GM11168 (cell line): ENCODE data around the gene TNRC6B.
"Not testable (repeated sequence)": the region's sequence is repeated elsewhere in the genome, so short reads cannot be mapped to it uniquely, and the experiment has no call there.

Experiments
- in situ Hi-C: fragments of 300-500 bp; cut with MboI; formaldehyde crosslinking; loops from one replicate; pipeline ENCODE4 v1.12.0; 2022; ENCODE audit warnings: low sequenced_read_pairs; ENCODE audit not compliant: unreplicated experiment

Gene TNRC6B

DNA sequence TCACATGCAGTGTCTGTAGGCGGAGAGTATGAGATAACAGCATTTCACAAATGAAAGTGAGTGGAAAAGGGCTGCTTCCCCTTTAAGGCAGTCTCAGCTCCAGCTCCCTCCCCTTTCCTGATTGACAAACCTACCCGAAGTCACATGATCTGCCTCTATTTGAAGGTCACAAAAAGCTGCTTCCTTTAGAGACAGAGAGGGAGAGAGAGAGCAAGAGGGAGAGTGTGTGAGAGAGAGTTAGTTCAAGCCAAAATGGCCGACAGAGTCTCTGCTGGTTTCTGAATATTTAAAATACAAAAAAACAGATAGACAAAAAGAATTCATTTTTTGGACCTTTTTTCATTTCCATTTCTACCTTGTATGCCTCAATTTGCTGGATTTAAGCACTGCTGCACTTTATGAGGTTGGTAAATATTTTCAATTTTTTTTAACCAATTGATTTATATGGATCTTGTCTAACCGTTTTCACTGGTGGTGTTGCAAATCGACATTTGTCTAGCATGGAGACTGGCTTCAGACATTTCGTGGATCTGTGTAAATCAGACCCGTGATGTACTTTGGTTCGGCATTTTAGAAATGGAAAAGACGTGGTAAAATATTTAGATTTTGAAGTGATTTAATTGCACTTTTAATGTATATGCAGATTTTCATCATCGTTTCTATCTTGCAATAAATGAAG lies at the start of gene TNRC6B:
TSS of gene TNRC6B (plus strand) at position 188 of the 679 bp plus-strand sequence. CDS start at position 399, 211 bp downstream.
- in situ Hi-C loops = no loop called here

DNA sequence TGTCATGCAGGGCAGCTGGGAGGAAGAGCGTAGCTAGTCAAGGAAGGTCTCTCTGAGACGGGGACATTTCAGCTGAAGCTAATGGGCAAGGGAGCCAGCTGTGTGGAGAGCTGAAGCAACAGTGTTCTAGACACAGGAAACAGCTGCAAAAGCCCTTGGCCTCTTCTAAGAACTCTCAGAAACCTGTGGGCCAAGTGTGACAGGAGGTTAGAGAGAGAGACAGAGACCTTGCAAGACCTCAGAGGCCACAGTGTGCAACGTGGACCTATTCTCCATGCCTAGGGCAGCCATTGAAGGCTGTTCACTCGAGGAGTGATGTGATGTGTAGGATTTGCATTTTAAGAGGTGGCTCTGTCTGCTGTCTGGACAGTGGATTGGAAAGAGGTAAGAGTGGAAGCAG lies 48.7 kb upstream of the TNRC6B start:
- in situ Hi-C loops = no loop called here

- in situ Hi-C loops = no loop called here
Measured at GRCh38 chr22:40137132-40137531, 40.6 kb upstream of the TNRC6B start.

- in situ Hi-C loops = no loop called here
Measured at GRCh38 chr22:40138866-40139265, 38.9 kb upstream of the TNRC6B start.

- in situ Hi-C loops = no loop called here
Measured at GRCh38 chr22:40147388-40148176, 30.1 kb upstream of the TNRC6B start.

DNA sequence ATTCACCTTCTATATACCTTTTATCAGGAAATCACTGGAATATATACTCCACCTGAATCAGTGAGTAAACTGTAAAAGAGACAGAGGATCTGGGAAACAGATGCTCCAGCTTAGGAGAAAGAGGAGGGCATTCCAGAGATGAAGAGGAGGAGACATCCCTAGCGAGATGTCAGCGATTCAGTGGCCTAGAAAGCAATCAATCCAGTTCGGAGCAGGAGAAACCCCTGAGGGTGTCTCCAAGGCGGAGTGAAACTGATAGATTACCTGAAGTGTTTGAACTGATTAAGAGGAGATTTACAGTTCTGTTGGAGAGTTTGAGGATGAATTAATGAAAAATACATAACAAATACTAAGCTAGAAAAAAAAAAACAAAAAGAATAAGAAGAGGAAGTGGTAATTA lies 24.5 kb upstream of the TNRC6B start:
- in situ Hi-C loops = no loop called here

GRCh38 chr22:40153705-40154104 lies 24.0 kb upstream of the TNRC6B start:
- in situ Hi-C loops = no loop called here

DNA sequence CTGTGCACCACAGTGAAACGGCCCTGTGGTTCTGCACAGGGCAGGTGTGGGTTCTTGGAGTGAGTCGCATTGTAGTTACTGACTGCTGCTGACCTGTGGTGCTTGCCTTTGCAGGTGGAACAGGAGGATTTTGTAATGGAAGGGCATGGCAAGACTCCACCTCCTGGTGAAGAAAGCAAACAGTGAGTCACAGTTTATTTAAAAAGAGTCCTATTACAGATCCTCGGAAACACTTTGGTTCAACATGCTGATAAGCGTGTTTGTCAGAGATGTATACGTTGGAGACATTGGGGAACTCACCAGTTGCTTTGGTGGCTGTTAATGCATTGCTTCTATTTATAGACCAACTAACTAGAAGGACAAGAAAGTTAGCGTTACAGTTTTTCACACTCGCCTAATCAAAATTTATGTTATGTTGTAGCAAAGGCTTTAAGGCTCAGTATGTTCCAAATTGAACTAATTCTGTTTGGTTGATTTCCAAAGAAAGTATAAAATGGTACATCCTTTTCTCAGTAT lies 21.7 kb upstream of the TNRC6B start:
- in situ Hi-C loops = no loop called here

DNA sequence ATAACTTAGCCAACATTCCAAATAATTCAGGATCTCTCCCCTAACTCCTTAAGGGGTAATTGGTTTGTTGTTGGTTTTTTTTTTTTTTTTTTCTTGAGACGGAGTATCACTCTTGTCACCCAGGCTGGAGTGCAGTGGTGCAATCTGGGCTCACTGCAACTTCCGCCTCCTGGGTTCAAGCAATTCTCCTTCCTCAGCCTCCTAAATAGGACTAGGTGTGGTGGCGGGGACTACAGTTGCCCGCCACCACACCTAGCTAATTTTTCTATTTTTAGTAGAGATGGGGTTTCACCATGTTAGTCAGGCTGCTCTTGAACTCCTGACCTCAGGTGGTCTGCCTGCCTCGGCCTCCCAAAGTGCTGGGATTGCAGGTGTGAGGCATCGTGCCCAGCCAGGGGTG lies 21.0 kb upstream of the TNRC6B start:
- in situ Hi-C loops = not testable (repeated sequence)

DNA sequence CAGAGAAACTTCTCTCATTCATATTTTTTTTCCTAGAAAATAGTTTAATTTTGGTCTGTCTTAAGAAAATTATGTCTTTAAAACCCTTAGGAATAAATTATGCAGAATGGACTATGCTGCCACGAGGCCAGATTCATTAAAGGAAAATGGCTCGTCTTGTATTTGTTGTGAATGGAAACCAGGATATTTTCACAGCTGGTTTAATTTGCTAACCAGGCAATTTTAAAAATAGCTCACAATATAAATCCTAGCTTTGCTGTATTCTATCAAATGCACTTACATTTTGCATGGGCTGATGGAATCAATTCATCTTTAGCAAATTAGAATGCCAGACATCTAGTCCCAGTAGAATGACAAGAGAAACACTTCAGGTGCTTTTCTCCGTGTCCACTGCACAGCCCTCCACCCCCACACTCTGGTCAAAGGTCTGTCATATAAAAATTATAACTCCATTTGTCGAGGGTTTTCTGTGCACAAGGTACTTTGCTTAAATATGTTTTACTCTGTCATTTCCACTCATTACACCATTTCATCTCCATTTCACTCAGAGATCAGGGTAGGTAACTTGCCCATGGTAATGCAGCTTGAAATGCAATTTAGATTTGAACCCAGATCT lies 20.3 kb upstream of the TNRC6B start:
- in situ Hi-C loops = no loop called here

GRCh38 chr22:40161194-40161593 lies 16.5 kb upstream of the TNRC6B start:
- in situ Hi-C loops = no loop called here

DNA sequence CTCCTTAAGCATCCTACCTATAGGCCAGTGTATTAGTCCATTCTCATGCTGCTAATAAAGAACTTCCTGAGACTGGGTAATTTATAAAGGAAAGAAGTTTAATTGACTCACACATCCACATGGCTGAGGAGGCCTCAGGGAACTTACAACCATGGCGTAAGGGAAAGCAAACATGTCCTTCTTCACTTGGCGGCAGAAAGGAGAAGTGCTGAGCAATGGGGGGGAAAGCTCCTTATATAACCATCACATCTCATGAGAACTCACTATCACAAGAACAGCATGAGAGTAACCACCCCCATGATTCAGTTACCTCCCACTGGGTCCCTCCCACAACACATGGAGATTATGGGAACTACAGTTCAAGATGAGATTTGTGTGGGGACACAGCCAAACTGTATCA lies 12.2 kb upstream of the TNRC6B start:
- in situ Hi-C loops = not testable (repeated sequence)

GRCh38 chr22:40175611-40176244 lies 2.0 kb upstream of the TNRC6B start:
- in situ Hi-C loops = no loop called here

GRCh38 chr22:40176921-40177737 lies 596 bp upstream of the TNRC6B start:
- in situ Hi-C loops = no loop called here

- in situ Hi-C loops = no loop called here
Measured at GRCh38 chr22:40178417-40179409, 988 bp downstream of the TNRC6B start.

DNA sequence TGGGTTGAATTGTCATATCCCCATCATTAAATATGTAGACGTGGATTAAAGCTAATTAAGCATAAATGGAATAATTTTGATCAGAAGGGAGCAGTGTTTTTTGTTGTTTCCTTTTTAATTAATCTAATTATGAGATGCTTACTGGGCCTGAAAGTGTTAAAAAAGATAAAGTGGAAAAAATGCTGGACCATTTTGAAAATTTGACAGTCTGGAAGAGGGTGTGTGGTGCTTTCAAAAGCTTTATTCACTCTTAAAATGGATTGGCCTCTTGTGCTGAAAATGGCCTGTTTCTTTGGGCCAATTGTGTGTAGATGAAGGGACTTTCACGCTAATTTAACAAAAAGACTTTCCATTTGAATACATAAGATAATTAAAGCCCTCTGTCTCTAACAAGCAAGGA lies 1.8 kb downstream of the TNRC6B start:
- in situ Hi-C loops = no loop called here

DNA sequence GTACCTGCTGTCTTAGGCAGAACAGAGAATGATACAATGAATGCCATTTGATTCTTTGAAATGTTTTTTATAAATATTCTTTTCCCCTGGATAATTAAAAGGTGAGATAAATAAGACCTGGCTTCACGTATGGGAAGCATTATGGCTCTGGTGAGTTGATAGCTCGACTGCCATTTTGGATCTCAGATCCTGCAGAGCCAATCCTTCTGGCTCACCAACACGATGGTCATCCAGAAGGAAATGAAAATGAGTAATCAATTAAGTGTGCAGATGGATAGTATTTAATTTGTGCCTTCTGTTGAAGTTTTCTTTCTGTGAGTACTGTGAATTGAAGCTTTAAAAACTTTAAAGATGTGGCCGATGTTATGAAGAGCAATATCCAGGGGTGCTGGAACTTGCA lies 2.7 kb downstream of the TNRC6B start:
- in situ Hi-C loops = no loop called here

DNA sequence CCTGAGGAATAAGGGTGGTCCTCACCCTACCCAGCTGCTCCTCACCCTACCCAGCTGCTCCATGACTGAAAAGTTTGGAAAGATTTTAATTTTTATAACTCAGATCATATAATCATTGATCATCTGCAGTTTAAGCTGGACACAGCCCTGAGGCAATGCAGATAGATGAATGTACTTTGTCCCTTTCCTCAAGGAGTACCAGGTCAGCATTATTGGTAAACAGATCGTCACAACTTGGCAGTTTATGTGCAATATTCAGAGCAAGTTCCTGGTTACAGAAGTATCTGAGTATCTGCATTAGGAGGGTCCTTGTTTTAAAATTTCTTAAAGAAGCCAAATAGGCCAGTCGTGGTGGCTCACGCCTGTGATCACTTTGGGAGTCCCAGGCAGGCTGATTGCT lies 3.6 kb downstream of the TNRC6B start:
- in situ Hi-C loops = no loop called here
